GM12864 (cell line): ENCODE results near the gene TSHR.
A peak's percentile ranks its signal among the peaks of the same experiment; 100 is the strongest.

Source experiments
- DNase-seq: peaks from one replicate; pipeline ENCODE4 v3.0.0-alpha.2; 2011; ENCODE audit warnings: low read depth
- H3K4me3 ChIP-seq: 2 replicates; pipeline ENCODE4 v1.5.1; 2011; ENCODE audit warnings: mild to moderate bottlenecking, low read depth, low read length, control low read depth
- TF ChIP-seq, protein P1 (sequence below): IDR thresholded peaks from 2 replicates; pipeline ENCODE4 v1.5.1; 2011; ENCODE audit warnings: low read depth, mild to moderate bottlenecking, moderate library complexity, low read length, control low read depth, inconsistent platforms; ENCODE audit errors: missing control alignments

The TSHR gene

DNA sequence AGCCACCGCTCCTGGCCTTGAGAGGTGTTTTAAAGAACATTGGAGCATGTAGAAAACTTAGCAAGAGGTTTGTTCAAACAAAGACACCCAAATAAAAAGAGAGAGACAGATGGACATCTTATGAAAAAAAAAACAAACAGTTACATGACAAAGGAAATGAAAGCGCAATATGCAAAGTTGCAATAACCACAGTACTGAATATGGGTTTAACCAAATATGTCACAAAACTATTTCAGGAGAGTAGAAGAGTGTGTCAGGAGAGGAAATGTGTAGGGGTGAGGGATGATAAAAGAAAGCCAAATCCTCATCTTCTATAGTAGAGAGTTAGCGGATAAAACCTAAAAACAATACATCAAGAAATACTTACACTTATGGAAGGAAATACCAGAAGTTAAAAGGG lies 166.9 kb downstream of the TSHR start:
- peak; percentile 62 for DNase-seq
- no peak overlapping the region for H3K4me3 ChIP-seq
- TF ChIP-seq, protein P1, sequence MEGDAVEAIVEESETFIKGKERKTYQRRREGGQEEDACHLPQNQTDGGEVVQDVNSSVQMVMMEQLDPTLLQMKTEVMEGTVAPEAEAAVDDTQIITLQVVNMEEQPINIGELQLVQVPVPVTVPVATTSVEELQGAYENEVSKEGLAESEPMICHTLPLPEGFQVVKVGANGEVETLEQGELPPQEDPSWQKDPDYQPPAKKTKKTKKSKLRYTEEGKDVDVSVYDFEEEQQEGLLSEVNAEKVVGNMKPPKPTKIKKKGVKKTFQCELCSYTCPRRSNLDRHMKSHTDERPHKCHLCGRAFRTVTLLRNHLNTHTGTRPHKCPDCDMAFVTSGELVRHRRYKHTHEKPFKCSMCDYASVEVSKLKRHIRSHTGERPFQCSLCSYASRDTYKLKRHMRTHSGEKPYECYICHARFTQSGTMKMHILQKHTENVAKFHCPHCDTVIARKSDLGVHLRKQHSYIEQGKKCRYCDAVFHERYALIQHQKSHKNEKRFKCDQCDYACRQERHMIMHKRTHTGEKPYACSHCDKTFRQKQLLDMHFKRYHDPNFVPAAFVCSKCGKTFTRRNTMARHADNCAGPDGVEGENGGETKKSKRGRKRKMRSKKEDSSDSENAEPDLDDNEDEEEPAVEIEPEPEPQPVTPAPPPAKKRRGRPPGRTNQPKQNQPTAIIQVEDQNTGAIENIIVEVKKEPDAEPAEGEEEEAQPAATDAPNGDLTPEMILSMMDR = no peak

DNA sequence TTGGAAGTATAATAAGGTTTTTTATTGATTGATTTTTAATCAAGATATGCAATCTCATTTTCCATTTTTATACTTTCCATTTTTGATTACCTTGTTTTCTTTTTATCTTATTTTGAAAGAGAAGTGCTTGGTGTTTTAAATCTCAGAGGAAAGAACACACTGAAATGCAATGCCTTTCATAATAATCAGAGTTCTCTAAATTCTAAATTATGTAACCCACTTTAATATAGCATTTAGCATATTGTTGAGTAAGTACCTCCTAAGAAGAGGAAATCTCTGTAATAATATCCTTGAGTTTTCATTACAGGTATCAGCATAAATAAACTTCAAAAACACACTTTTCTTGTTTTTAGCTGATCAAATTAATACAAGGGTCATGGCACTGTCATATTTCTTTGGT lies 168.4 kb downstream of the TSHR start:
- no peak overlapping the region for H3K4me3 ChIP-seq
- DNase-seq = no peak
- TF ChIP-seq, protein P1 = no peak

DNA sequence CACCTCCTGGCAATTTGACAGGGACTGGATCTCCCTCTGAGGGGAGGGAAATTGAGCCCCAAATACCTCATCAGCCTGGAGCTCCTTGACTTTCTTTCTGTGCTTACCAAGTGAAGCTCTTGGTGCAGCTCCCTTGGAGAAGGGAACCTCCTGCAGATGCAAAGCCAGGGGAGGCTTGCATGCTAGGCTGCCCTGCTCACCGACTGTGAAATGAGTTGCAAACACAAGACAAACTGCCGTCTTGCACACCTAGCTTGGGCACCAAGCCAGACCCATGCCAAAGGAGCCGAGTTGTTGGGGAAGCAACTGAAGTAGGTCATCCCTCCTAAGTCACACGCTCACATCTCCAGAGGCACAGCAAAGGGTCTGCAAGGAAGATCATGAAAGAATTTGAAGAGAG lies 170.1 kb downstream of the TSHR start:
- H3K4me3 ChIP-seq = no peak overlapping the region
- no peak for DNase-seq
- TF ChIP-seq, protein P1 = no peak

DNA sequence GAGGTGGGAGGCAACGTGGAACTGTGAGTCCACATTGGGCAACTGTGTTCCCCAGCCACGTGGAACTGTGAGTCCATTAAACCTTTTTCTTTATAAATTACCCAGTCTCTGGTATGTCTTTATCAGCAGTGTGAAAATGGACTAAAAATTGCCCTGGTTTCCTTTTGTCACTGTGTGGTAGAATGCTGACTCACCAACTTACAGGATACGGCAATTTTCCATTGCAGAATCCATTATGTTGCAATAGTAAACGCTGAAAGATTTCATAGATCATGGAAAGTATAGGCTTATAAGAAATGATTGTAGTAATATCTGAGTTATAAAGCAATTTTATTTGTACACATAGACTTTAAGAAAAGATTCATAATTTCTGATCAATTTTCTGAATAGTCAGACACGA lies 172.4 kb downstream of the TSHR start:
- TF ChIP-seq, protein P1 = no peak
- H3K4me3 ChIP-seq = no peak overlapping the region
- DNase-seq = no peak

DNA sequence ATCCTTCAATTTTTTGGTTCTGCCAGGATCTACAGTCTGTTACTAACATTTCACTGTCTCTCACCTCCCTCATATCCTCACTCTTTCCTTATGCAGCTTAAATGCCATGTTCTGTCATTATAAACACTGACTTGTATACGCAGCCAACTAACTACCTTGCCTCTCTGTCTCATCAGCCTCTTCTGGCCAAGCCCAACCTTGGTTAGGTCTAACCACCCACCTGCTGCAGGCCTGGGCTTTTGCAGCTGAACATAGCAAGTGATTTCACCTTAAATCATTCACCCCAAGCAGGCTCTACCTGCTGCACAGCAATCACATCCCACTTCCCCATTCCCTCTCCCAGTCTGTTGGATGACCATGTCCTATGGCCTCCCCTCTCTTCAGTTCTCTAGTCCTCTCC lies 173.8 kb downstream of the TSHR start:
- no peak for DNase-seq
- H3K4me3 ChIP-seq = no peak overlapping the region
- TF ChIP-seq, protein P1 = no peak

DNA sequence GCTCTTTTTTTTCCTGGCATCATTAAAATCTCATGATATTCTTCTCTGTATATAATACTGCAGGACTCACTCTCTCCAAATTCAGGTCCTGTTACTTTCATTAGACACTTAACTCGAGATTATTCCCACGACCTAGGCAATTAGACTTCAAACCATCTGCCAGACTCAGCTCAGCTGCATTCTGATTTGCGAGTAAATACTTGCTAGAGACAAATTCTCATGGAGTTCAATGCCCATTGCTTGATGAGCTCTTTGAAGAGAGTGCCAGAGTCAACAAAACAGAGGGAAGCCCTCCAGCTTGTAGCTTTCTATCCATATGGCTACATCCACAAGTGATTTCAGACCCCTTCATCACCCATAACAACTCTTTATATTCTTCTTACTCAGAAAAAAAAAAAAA lies 177.0 kb downstream of the TSHR start:
- no peak for DNase-seq
- TF ChIP-seq, protein P1 = no peak
- H3K4me3 ChIP-seq = no peak overlapping the region

DNA sequence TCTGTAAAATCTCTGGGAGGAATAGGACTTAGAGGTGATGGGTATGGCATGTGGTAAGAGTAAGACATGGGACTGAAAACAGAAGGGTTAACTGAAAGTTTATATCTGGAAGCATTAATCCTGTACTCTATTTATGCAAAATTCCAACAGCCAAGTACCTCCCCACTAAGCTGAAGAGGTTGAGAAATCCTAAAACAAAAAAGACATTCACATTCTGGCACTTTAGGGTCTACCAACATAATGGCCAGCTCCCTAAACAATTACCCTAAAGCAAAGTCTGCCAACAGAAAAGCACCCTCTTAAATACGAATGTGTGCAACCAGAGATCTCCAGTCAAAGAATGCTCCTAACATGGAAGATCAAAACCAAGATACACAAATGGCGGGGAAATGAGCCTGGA lies 178.0 kb downstream of the TSHR start:
- H3K4me3 ChIP-seq = no peak overlapping the region
- TF ChIP-seq, protein P1 = no peak
- no peak for DNase-seq
